ENCODE results near the gene PSMB3.
"Not testable (repeated sequence)": the region's sequence is repeated elsewhere in the genome, so short reads cannot be mapped to it uniquely, and the experiment has no call there.

PSMB3 gene

GRCh38 chr17:38719289-38719942 is 33.1 kb upstream of the PSMB3 start:
- TF ChIP-seq POLR2AphosphoS5 (IDR thresholded peaks at IDR 0.05; ENCODE audit: low read depth, low read length), result no peak
- no peak; the same call in 1 of the 2 replicates for TF ChIP-seq POLR2A (IDR thresholded peaks at IDR 0.05; ENCODE audit: low read depth, low read length)
- no peak for TF ChIP-seq TAF1 (IDR thresholded peaks at IDR 0.05; ENCODE audit: borderline replicate concordance, low read depth, low read length)
- FAIRE-seq, result no peak
- DNase-seq (ENCODE audit: insufficient read length), result no peak

- FAIRE-seq (no peak), DNase-seq (ENCODE audit: insufficient read length) (no peak)
- TF ChIP-seq POLR2A (IDR thresholded peaks at IDR 0.05; ENCODE audit: low read depth, low read length) (no peak), POLR2AphosphoS5 (IDR thresholded peaks at IDR 0.05; ENCODE audit: low read depth, low read length) (no peak), TAF1 (IDR thresholded peaks at IDR 0.05; ENCODE audit: borderline replicate concordance, low read depth, low read length) (no peak)
These were observed 32.4 kb upstream of the PSMB3 start for GRCh38 chr17:38719943-38720641.

- DNase-seq (ENCODE audit: insufficient read length) (no peak), FAIRE-seq (no peak)
- TF ChIP-seq POLR2A (IDR thresholded peaks at IDR 0.05; ENCODE audit: low read depth, low read length) (no peak), POLR2AphosphoS5 (IDR thresholded peaks at IDR 0.05; ENCODE audit: low read depth, low read length) (no peak), TAF1 (IDR thresholded peaks at IDR 0.05; ENCODE audit: borderline replicate concordance, low read depth, low read length) (no peak)
These were observed 31.6 kb upstream of the PSMB3 start for GRCh38 chr17:38720941-38721340.

GRCh38 chr17:38721802-38722201 is 30.7 kb upstream of the PSMB3 start:
- DNase-seq (ENCODE audit: insufficient read length) (no peak), FAIRE-seq (no peak)
- no peak for TF ChIP-seq TAF1 (IDR thresholded peaks at IDR 0.05; ENCODE audit: borderline replicate concordance, low read depth, low read length)
- no peak for TF ChIP-seq POLR2A (IDR thresholded peaks at IDR 0.05; ENCODE audit: low read depth, low read length)
- no peak for TF ChIP-seq POLR2AphosphoS5 (IDR thresholded peaks at IDR 0.05; ENCODE audit: low read depth, low read length)

- no peak for DNase-seq (ENCODE audit: insufficient read length)
These were observed 28.1 kb upstream of the PSMB3 start for GRCh38 chr17:38724337-38724988.

GRCh38 chr17:38725066-38725465 is 27.5 kb upstream of the PSMB3 start:
- FAIRE-seq (no peak), DNase-seq (ENCODE audit: insufficient read length) (no peak)
- TF ChIP-seq POLR2AphosphoS5 (IDR thresholded peaks at IDR 0.05; ENCODE audit: low read depth, low read length) (no peak), TAF1 (IDR thresholded peaks at IDR 0.05; ENCODE audit: borderline replicate concordance, low read depth, low read length) (no peak)

More at GRCh38 chr17:38724337-38724988, 28.1 kb upstream of the PSMB3 start:
- no peak for TF ChIP-seq POLR2A (IDR thresholded peaks at IDR 0.05; ENCODE audit: low read depth, low read length)
- TF ChIP-seq TAF1 (IDR thresholded peaks at IDR 0.05; ENCODE audit: borderline replicate concordance, low read depth, low read length), result no peak
- no peak for TF ChIP-seq POLR2AphosphoS5 (IDR thresholded peaks at IDR 0.05; ENCODE audit: low read depth, low read length)
- FAIRE-seq, result no peak

- FAIRE-seq; DNase-seq (ENCODE audit: insufficient read length): not testable (repeated sequence)
These were observed 26.4 kb upstream of the PSMB3 start for GRCh38 chr17:38726145-38726544.

- no peak for FAIRE-seq
- DNase-seq (ENCODE audit: insufficient read length), result no peak
- TF ChIP-seq POLR2A (IDR thresholded peaks at IDR 0.05; ENCODE audit: low read depth, low read length) (no peak), POLR2AphosphoS5 (IDR thresholded peaks at IDR 0.05; ENCODE audit: low read depth, low read length) (no peak), TAF1 (IDR thresholded peaks at IDR 0.05; ENCODE audit: borderline replicate concordance, low read depth, low read length) (no peak)
These were observed 24.8 kb upstream of the PSMB3 start for GRCh38 chr17:38727736-38728135.

GRCh38 chr17:38728290-38728831 is 24.2 kb upstream of the PSMB3 start:
- DNase-seq (ENCODE audit: insufficient read length) (no peak), FAIRE-seq (no peak)
- TF ChIP-seq POLR2A (IDR thresholded peaks at IDR 0.05; ENCODE audit: low read depth, low read length), result peak; percentile 53; the same call in 1 of the 2 replicates
- no peak for TF ChIP-seq TAF1 (IDR thresholded peaks at IDR 0.05; ENCODE audit: borderline replicate concordance, low read depth, low read length)
- TF ChIP-seq POLR2AphosphoS5 (IDR thresholded peaks at IDR 0.05; ENCODE audit: low read depth, low read length), result peak; percentile 58

- FAIRE-seq (no peak), DNase-seq (ENCODE audit: insufficient read length) (no peak)
- no peak for TF ChIP-seq POLR2AphosphoS5 (IDR thresholded peaks at IDR 0.05; ENCODE audit: low read depth, low read length)
- no peak for TF ChIP-seq POLR2A (IDR thresholded peaks at IDR 0.05; ENCODE audit: low read depth, low read length)
- TF ChIP-seq TAF1 (IDR thresholded peaks at IDR 0.05; ENCODE audit: borderline replicate concordance, low read depth, low read length), result no peak
These were observed 23.1 kb upstream of the PSMB3 start for GRCh38 chr17:38729368-38729885.

- FAIRE-seq, result no peak
- TF ChIP-seq POLR2A (IDR thresholded peaks at IDR 0.05; ENCODE audit: low read depth, low read length) (peak; percentile 38; the same call in 1 of the 2 replicates), TAF1 (IDR thresholded peaks at IDR 0.05; ENCODE audit: borderline replicate concordance, low read depth, low read length) (no peak), POLR2AphosphoS5 (IDR thresholded peaks at IDR 0.05; ENCODE audit: low read depth, low read length) (no peak)
- peak; percentile 94 for DNase-seq (ENCODE audit: insufficient read length)
These were observed 22.5 kb upstream of the PSMB3 start, which contains the start of gene CISD3 for GRCh38 chr17:38729886-38730525. Gene CISD3, plus strand, starts transcription at chr17:38730341. Its CDS starts 18 bp downstream, at chr17:38730359.

All from GM12892 (cell line).